Endothelial cell of umbilical vein (primary cell): ENCODE data around the gene GSG1L.

ENCODE experiments used
- CTCF ChIP-seq, 2 donors: IDR thresholded peaks; 1 replicate in 1 of 2; 2 replicates in 1 of 2; pipeline ENCODE4 v1.5.1; 2011; ENCODE audit warnings: low read length in 2 of 2, mild to moderate bottlenecking in 2 of 2, moderate library complexity in 2 of 2, control low read depth in 1 of 2, inconsistent platforms in 1 of 2, low read depth in 1 of 2; ENCODE audit not compliant: insufficient read depth in 1 of 2; ENCODE audit errors: extremely low read depth in 1 of 2
- EZH2 ChIP-seq: IDR thresholded peaks from 2 replicates; pipeline ENCODE4 v1.6.1; 2012; ENCODE audit warnings: borderline replicate concordance, low read depth, mild to moderate bottlenecking, moderate library complexity, low read length, inconsistent platforms; ENCODE audit not compliant: severe bottlenecking
- GATA2 ChIP-seq: IDR thresholded peaks from 2 replicates; pipeline ENCODE4 v1.7.0; 2011; ENCODE audit warnings: low read depth, mild to moderate bottlenecking, moderate library complexity, mixed read lengths, low read length; ENCODE audit not compliant: insufficient read length, insufficient read depth
- JUN ChIP-seq: IDR thresholded peaks from 2 replicates; pipeline ENCODE4 v1.6.1; 2011; ENCODE audit warnings: borderline replicate concordance, low read depth; ENCODE audit not compliant: insufficient read length, insufficient read depth
- POLR2A ChIP-seq: IDR thresholded peaks from 2 replicates; pipeline ENCODE4 v1.6.1; 2012; ENCODE audit warnings: low read depth, mild to moderate bottlenecking, control low read depth, low read length
- POLR2AphosphoS5 ChIP-seq: IDR thresholded peaks from 2 replicates; pipeline ENCODE4 v1.6.1; 2012; ENCODE audit warnings: low read depth, mild to moderate bottlenecking, control low read depth, low read length, moderate library complexity; ENCODE audit not compliant: insufficient read depth

GRCh38 chr16:28009586-28010373 is 53.7 kb downstream of the GSG1L start:
- no peak for TF ChIP-seq CTCF (IDR thresholded peaks at IDR 0.05; ENCODE audit: extremely low read depth in 1 of 2, insufficient read depth in 1 of 2, low read depth in 1 of 2, low read length in 2 of 2)
- no peak for TF ChIP-seq EZH2
- TF ChIP-seq JUN: no peak
- no peak for TF ChIP-seq GATA2
- no peak for TF ChIP-seq POLR2A
- TF ChIP-seq POLR2AphosphoS5: no peak
